Stimulated activated naive CD8-positive, alpha-beta T cell treated with anti-CD3 and anti-CD28 coated beads, Interleukin-15, Interleukin-2, amounts not matched to agents 100 ng/mL and 50 ng/mL, for 24 hours (primary cell): ENCODE results near the gene EGFL7.

ENCODE experiments used
- H3K27ac Mint-ChIP-seq: one replicate; pipeline ENCODE4 v1.8.0; 2021; ENCODE audit warnings: mild to moderate bottlenecking, mixed read lengths
- H3K27me3 Mint-ChIP-seq: one replicate; pipeline ENCODE4 v1.8.0; 2021; ENCODE audit warnings: mixed read lengths
- H3K36me3 Mint-ChIP-seq: one replicate; pipeline ENCODE4 v1.8.0; 2021; ENCODE audit warnings: low read depth, mixed read lengths
- H3K4me1 Mint-ChIP-seq: one replicate; pipeline ENCODE4 v1.8.0; 2021; ENCODE audit warnings: low read depth, mixed read lengths
- H3K4me3 Mint-ChIP-seq: one replicate; pipeline ENCODE4 v1.8.0; 2021; ENCODE audit warnings: mild to moderate bottlenecking, mixed read lengths
- H3K9me3 Mint-ChIP-seq: one replicate; pipeline ENCODE4 v1.8.0; 2021; ENCODE audit warnings: mixed read lengths

Gene EGFL7

DNA sequence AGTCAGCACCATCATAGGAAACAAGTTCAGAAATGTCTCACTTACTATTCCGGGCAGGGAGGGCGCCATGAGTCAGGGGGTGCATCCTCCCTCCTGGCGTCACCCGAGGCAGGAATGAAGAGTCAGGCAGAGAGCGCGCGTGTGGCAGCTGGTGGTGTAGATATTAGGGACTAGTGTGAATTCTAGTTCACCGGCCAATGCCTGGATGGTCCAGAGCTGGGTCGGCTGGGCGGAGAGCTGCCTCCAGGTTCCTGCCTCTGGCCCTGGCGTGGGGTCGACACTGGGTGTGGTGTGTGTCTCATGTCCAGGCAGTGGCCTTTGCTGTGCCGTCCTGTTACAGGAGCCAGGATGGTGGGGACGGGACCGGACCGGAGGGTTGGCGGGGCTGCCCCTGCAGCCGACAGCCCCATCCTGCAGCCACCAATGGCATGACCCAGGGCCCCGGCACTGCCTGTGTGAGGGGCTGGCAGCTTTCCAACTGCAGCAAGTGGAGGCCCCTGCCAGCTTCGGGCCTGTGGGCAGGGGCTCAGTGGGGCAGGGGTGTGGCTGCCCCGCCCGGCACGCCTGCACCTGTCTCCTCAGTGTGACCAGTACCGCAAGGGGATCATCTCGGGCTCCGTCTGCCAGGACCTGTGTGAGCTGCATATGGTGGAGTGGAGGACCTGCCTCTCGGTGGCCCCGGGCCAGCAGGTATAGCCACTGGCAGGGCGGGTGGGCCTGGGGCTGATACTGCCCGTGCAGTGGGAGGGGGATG, 58.8 kb downstream of the EGFL7 start:
- peaks cover 29% of the 10 kb centered on the region for H3K4me1 Mint-ChIP-seq
- peak overlapping the region; percentile 49 for H3K27ac Mint-ChIP-seq
- no peaks in the 10 kb centered on the region for H3K9me3 Mint-ChIP-seq
- H3K4me3 Mint-ChIP-seq: no peak overlapping the region
- H3K27me3 Mint-ChIP-seq: no peaks in the 10 kb centered on the region
- peaks cover 33% of the 10 kb centered on the region for H3K36me3 Mint-ChIP-seq
